HG03108 (cell line): Measurements from ENCODE around the gene AGPAT3.
"Not testable (repeated sequence)": the region's sequence is repeated elsewhere in the genome, so short reads cannot be mapped to it uniquely, and the experiment has no call there.

ENCODE experiments used
- ATAC-seq: cut with Tn5 transposase; IDR thresholded peaks from one replicate; pipeline ENCODE4 v1.9.1; 2021; ENCODE audit warnings: moderate library complexity; ENCODE audit not compliant: unreplicated experiment

AGPAT3 gene, protein sequence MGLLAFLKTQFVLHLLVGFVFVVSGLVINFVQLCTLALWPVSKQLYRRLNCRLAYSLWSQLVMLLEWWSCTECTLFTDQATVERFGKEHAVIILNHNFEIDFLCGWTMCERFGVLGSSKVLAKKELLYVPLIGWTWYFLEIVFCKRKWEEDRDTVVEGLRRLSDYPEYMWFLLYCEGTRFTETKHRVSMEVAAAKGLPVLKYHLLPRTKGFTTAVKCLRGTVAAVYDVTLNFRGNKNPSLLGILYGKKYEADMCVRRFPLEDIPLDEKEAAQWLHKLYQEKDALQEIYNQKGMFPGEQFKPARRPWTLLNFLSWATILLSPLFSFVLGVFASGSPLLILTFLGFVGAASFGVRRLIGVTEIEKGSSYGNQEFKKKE

DNA sequence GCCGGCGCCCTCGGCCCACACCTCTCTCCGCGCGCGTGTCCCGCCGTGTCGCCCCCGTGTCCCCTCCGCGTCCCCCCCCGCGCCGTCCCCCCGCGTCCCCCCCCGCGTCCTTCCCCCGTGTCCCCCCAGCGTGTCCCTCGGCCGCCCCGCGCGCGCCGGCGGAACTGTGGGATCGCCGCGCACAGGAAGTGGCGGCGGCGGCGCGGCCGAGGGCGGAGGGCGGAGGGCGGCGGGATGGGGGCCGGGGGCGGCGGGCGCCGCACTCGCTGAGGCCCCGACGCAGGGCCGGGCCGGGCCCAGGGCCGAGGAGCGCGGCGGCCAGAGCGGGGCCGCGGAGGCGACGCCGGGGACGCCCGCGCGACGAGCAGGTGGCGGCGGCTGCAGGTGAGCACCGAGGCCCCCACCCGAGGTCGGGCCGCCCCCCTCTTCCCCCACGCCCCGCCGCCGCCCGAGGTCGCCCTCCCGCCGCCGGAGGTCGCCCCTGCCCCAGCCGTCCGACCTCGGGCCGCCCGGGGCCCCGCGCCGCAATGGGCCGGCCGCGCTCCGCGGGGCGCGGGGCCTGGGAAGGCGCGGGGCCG is at the start of gene AGPAT3:
AGPAT3 (plus strand) TSS at position 262 of the 578 bp plus-strand sequence. CDS start 94,459 bp downstream, outside the sequence.
- no peak for ATAC-seq

DNA sequence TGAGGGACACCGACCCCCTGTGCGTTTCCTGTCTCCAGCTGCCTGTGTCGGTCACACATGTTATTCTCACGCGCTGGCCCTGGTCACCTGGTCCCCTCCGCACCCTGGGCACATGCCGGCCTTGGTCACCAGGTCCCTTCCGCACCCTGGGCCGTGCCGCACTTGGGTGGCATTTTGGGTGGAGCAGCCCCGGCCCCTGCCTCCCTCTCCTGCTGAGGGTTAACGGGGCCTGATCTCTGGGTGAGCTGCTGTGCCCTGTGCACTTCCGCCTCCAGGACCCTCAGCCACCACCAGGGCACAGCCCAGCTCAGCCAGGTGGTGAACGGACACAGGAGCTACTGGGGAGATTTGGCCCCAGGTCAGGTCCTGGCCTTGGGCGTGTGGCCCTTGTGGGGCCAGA is 49.0 kb upstream of the AGPAT3 start:
- no peak for ATAC-seq

DNA sequence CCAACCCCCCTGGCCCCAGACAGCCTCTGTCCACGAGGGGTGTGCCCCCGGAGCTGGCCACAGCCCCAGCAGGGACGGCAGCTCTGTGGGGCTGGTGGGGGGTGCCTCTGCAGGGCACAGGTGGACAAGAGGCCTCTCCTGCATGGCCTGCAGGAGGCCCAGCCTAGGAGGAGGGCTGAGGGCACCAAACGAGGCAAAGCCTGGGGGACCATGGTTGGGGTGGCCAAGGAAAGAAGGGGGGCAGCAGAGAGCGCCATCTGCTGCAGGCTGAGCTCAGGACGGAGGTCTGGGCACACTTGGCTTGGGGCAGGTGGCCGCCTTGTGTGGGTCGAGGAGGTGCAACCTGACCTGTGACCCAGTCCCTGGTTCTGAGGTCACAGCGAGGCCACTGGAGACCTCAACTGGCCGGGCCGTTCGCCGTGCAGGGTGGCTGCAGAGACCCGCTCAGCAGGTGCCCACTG is 48.4 kb upstream of the AGPAT3 start:
- ATAC-seq, result no peak

DNA sequence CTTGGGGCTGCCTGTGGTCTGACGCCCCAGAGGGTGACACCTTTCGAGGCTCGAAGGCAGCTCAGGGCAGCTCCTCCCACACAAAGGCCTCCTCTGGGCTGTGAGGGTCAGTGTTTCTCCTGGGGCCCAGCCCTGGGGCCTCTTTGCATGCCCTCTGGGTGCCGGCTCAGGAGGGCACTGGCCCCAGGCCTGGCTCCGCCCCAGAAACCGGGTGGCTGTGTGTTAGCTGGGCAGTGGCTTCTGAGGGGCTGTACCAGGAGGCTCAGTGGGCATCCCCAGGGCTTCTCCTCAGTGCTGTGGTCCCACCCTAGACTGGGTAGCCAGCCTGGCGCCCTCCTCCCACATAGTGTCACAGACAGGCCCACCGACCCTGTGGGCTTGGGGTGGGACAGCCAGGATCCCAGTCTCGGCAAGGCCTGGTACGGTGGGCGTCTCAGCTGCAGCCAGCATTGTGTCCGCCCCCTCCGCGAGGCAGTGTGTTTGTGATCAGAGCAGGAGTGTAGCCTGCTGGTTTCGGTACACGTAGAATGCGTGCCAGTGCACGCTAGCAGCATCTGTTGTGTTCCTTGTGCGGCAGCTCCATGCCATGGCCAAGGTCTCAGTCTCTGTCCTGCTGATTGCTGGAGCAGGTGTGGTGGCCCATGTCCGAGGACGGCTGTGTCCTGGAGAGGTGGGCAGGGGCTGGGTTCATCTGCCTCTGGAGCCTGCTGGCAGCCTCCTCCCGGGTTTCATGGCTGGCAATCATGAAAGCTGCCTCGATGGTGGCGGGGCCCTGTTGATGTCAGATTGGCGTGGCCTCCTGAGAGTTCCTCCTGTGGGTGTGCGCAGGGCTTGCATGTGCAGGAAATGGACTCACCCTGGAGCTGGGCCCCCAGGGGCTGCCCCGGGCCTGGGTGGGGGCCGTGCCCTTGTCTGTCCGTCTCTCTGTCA is 47.6 kb upstream of the AGPAT3 start:
- ATAC-seq, result no peak

DNA sequence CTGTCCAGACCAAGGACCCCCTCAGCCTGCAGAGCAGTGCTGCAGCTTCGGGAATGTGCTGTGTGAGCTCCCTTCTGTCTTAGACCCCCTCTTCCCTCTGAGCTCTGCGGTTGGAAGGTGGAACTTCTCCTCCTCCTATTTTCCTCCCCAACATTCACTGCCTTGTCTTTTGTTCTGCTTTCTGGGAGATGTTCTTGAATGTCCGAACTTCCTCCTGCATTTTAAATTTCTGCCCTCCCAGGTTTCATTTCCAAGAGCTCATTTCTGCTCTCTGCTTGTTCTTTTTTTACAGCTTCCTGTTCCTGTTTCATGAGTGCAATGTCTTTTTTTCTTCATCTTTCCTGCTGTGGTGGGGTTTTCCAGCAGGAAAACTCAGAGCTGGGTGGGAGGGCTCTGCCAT is 46.3 kb upstream of the AGPAT3 start:
- no peak for ATAC-seq

DNA sequence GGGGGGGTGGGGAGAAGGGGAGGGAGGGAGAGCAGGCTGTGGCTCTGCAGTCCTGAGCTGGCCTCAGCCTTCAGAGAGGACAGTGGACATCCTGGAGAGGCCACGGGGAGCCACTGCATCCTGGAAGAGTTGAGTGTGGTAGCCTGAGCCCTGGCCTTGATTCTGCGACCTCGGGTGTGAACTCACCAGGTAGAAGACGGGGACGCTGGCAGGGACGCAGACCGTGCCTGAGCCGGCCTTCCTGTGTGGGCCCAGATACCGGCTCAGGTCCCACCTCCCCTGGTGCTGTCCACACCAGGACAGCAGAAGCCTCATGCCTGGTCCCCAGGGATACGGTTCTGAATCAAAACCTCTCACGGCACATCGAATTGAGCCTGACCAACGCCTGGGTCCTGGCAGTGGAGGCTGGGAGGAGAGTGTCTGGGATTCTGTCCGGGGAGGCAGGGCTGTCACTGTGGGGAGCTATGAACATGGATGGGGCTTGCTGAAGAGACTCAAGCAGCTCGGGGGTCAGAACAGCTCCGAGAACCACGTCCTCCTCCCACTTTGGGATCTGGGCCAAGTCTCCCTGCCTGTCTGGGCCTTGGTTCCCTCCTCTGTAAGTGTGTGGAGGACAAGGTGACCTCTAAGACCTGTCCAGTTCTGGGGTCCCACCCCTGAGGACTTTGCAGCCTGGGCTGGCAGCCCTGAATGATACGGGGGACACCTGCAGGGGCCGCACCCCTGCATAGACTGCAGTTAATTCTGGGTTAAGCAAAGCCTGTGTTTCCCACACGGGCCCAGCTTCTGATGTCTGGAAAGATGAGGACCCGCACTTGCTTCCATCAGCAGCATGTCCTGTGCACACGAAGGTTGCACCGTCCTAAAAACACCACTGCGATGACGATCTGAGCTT is 45.3 kb upstream of the AGPAT3 start:
- no peak for ATAC-seq

DNA sequence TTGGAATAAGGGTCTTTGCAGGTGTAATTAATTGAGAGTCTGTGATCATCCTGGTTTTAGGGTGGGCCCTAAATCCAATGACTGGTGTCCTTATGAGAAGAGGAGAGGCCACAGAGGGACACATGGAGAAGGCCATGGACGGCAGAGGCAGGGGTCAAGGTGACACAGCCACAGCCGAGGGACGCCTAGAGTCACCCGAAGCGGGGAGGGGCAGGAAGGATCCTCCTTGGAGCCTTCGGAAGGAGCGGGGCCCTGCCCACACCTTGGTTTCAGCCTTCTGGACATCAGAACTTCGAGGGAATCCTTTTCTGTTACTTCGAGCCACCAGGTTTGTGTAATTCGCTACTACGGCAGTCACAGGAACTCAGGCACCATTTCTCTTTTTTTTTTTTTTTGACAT is 44.6 kb upstream of the AGPAT3 start:
- no peak for ATAC-seq

DNA sequence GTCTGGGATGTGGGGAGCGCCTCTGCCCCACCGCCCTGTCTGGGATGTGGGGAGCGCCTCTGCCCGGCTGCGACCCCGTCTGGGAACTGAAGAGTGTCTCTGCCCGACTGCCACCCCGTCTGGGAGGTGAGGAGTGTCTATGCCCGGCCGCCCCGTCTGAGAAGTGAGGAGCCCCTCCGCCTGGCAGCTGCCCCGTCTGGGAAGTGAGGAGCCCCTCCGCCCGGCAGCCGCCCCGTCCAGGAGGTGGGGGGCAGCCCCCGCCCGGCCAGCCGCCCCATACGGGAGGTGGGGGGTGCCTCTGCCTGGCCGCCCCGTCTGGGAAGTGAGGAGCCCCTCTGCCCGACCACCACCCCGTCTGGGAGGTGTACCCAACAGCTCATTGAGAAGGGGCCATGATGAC is 42.9 kb upstream of the AGPAT3 start:
- not testable (repeated sequence) for ATAC-seq

DNA sequence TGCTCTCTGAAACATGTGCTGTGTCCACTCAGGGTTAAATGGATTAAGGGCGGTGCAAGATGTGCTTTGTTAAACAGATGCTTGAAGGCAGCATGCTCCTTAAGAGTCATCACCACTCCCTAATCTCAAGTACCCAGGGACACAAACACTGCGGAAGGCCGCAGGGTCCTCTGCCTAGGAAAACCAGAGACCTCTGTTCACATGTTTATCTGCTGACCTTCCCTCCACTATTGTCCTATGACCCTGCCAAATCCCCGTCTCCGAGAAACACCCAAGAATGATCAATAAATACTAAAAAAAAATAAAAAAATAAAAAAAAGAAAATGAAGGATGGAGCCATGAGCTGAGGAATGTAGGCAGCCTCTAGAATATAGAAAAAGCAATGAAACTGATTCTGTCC is 42.3 kb upstream of the AGPAT3 start:
- not testable (repeated sequence) for ATAC-seq

DNA sequence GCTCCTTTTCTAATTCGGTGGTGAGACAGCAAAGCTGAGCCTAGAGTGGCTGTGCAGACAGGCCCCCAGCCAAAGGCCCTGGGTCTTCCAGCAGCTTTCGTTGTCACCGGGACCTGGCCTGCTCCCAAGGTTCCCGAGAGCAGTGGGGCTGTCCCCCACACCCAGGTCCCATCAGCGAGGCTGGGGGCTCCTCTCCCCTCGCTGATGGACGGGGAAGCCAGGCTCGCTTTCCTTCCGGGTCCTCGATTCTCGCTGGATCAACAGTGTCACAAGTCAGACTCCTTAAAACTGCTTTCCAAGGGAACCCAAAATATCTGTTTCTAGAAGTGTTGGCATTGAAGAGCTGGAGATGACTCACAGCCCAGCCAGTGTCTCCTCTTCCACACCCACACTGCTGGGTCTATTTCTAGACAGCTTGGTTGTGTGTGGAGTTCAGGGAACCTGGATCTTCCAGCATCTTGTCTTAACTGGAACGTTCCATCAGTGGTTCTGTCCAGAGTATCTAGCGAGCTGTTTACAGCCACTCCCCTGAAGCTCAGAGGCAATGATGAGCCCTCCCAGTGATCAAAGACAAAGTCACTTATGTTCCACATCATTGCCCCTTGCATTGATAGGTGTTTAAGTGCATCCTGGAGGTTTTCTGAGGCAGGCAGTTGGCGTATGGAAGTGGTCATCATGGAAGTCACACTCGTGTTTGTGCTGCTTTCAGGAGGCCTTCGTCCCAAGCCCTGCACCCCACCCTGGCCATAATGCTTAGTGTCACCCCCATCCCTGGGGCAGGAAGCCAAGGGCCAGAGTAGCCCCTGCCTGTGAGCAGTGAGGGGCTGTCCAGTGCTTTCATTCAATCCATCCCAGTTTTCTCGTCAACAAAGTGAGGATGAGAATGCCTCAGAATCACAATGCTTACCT is 40.4 kb upstream of the AGPAT3 start:
- ATAC-seq, result no peak

DNA sequence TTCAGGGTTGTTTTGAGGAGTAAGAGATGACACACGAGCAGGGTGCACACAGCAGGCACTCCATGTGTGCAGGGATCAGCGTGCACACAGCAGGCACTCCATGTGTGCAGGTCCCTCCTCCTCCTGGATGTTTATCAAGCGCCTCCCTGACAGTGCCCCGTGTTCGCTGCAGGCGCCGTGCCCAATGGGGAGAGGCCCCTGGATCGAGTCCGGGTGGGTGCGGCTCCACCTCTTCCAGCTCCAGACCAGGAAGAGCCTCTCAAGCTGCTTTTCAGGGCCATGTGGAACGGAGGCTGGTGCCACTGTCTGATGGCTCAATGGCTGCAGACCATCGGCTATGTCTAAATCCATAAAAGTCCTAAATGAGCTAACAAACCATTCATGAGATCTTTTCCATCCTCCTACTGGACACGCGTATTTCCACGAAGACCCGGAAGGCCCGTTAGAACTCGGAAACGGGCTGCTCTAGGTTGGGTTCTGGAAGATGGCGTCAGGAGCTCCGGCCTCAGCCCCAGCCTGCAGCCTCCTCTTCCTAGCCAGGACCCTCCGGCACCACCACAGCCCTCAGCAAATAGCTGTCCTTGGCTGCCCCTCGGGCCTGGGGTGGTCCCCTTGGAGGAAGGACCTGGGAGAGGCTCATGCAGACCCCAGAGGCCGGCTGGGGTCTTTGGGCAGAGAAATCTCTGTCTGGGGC is 39.6 kb upstream of the AGPAT3 start:
- ATAC-seq, result no peak

DNA sequence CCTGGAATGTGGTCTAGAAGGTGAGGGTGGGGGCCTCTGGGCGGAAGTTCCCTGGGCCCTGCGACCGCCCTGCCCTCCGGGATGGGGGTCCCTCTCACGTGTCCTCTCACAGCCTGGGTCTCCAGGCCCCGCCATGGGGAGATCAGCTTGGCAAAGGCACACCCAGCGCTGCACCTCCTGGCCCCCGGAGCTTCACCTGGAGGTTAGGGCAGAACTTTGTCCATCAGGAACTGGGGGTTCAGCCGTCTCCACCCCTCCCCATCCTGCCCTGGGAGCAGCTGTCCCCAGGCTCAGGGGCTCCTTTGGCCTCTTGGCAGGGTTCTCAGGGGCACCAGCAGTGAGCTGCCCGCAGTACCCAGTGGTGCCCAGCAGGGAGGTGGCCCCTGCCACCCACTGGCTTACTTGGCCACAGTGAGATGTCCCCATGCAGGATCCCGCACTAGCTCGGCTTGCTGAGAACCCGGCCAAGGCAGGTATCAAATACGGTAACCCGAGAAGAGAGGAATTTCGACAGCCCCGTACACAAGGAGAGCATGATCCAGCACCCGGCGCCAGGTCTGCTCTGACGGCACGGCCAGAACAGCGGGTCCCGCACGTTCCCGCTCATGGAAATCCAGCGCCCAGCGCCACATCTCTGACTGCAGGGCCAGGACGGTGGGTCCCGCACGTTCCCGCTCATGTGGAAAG is 38.9 kb upstream of the AGPAT3 start:
- ATAC-seq, result no peak

DNA sequence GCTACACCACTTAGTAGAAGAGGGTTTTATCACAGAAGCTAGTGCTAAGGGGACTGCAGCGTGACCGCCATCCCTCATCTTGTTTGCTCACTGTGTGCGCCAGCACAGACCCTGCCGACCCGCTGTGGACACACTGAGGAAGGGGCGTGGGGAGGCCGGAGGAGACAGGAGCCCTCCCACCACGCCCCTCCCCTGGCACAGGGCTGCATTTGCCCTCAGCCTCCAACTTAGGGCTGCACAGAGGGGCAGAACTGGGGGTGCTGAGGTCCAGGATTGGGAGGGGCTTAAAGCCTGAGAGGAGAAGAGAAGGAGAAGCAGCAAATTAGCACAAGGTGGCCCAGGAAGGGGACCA is 38.4 kb upstream of the AGPAT3 start:
- no peak for ATAC-seq

DNA sequence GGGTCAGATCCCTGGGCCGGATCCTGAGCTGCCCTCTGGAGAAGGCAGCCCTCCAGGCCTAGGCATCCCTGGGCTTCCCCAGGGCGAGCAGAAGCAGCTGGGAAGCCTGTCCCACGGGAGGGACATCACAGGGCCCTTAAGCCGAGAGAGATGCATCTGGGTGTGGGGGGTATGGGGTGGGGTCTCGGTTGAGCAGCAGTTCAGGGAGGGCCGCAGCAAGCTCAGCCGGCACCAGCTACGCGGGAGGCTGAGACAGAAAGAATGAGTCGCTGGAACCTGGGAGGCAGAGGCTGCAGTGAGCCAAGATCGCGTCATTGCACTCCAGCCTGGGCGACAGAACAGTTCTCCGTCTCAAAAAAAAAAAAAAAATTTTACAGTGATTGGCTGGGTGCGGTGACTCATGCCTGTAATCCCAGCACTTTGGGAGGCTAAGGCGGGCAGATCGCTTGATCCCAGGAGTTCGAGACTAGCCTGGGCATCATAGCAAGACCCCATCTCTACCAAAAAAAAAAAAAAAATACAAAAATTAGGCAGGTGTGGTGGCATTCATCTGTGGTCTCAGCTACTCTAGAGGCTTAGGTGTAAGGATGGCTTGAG is 37.9 kb upstream of the AGPAT3 start:
- ATAC-seq, result no peak

DNA sequence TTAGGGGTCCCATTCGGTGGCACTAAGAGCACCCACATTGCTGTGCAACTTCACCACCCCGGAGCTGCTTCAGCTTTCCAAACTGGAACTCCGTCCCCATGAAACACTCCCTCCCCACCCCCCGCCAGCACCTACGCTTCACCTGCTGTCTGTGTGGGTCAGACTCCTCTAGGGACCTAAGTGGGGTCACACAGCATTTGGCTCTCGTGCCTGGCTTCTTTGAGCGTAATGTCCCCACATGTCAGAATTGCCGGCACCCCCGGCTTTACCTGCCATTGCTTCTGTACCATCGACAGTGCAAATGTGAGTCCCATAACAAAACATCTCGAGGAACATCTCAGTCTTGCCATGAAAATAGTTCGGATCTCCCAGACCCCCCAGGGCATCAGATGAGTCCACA is 35.9 kb upstream of the AGPAT3 start:
- no peak for ATAC-seq

DNA sequence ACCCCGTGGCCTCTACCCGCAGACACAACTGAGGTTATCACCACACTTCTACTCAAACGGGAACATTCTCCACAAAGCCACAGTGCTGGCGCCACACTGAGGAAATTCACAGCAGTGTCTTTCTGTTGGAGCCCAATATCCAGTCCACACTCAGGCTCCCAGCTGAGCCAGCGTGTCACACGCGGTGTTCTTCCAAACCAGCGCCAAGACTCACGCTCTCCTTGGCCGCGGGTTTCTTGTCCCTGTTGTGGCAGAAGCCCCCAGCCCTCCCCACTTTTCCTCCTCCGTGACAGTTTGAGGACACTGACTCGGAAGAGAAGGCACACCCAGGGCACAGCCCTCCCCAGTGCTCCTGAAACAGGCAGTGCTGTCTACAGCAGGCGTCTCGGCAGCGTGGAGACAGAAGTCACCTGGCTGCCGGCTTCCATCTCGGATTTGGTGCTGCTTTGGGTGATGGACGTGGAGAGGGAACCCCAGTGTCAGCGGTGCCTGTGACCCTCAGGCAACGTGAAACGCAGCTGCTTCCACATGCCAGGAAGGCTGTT is 35.4 kb upstream of the AGPAT3 start:
- no peak for ATAC-seq

DNA sequence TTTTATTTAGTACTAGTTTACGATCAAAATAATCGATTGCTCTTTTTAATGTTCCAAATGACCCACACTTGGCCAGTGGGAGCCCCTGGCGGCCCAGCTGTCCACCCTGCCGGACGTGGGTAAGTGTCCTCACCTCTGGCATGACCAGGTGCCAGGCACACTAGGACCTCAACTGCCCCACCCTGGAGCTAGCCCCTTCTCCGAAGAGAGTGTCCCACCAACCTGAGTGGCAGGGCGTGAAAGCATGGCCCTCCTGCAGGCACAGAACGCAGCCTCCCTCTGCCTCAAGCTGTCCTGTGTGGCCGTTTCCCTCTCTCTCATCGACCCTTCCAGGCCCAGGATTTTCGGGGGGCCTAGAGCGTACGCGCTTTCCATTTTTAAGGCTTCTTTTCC is 32.9 kb upstream of the AGPAT3 start:
- no peak for ATAC-seq

DNA sequence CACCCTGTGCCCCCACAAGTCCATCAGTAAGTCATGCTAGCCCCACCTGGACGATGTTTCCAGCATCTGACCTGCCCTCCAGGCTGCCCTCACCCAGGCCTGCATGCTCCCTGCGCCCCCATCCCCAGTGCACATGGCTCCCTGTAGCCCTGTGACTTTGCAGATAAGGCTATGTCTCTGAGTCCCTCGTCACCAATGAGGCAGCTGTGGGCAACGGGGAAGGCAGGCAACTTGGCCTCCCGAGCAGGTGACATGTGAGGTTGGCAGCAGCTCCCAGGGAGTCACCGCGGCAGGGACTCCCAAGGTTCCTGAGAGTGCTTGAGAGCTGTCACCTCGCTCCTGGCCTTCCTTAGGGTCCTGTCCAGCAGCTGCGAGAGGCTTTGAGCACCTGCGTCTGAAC is 32.4 kb upstream of the AGPAT3 start:
- ATAC-seq, result no peak
